BLaER1 (cell line): Measurements from ENCODE around the gene IL1RAP.

Experiments used
- H3K27ac ChIP-seq: shearing (Covaris generic); formaldehyde crosslinking; 2 replicates; pipeline ENCODE4 v1.8.1; 2022
- H3K27me3 ChIP-seq: shearing (Covaris generic); formaldehyde crosslinking; 2 replicates; pipeline ENCODE4 v1.8.1; 2022
- H3K36me3 ChIP-seq: shearing (Covaris generic); formaldehyde crosslinking; 2 replicates; pipeline ENCODE4 v1.8.1; 2022
- H3K4me1 ChIP-seq: shearing (Covaris generic); formaldehyde crosslinking; 2 replicates; pipeline ENCODE4 v1.8.1; 2022
- H3K4me2 ChIP-seq: shearing (Covaris generic); formaldehyde crosslinking; 2 replicates; pipeline ENCODE4 v1.8.1; 2022
- H3K4me3 ChIP-seq: shearing (Covaris generic); formaldehyde crosslinking; 2 replicates; pipeline ENCODE4 v1.8.1; 2022
- H3K9ac ChIP-seq: shearing (Covaris generic); formaldehyde crosslinking; 2 replicates; pipeline ENCODE4 v1.8.1; 2022
- H3K9me3 ChIP-seq: shearing (Covaris generic); formaldehyde crosslinking; 2 replicates; pipeline ENCODE4 v1.8.1; 2022
- H4K20me1 ChIP-seq: shearing (Covaris generic); formaldehyde crosslinking; 2 replicates; pipeline ENCODE4 v1.8.1; 2022
- Cebpa-rat ChIP-seq: shearing (Covaris generic); IDR thresholded peaks from 2 replicates; pipeline ENCODE4 v1.8.1; 2022

IL1RAP gene

DNA sequence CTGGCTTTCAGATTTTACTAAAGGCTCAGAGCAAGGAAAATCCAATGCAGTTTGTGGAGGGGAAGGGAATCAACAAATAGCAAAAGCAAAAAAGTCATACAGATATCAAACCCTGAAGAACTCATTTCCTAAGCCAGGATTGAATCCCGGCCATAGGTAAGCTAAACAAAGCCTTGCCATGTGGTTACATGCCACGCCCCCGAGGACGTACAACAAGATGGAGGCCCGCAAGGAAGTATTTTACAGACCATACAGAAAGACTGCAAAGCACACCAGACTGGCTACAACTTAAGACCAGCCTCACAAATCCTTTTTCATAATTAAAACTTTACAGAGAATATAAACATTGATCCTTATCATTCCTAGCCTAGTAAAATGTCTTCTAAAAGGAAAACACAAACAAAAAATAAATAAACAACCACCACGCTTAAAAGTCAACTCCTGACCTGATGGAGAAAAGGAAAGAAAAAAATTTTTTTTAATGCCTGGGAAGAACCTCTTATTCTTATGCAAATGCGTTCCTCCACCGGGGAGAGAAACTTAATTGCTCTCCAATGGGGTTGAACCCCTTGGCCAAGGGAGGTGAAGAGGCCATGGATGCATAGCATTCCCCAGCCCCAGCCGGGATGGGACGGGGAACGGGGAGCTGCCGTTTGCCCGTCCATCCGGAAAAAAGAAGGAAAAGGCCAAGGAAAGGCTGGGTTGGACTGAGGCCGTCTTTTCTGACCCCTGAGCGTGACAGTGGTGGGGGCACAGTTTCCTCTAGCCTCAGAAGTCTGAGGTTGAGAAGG is 39.3 kb downstream of the IL1RAP start:
- Histone ChIP-seq H3K4me3 (no peak overlapping the region), H3K36me3 (no peaks in the 10 kb centered on the region), H3K27ac (no peak overlapping the region)

DNA sequence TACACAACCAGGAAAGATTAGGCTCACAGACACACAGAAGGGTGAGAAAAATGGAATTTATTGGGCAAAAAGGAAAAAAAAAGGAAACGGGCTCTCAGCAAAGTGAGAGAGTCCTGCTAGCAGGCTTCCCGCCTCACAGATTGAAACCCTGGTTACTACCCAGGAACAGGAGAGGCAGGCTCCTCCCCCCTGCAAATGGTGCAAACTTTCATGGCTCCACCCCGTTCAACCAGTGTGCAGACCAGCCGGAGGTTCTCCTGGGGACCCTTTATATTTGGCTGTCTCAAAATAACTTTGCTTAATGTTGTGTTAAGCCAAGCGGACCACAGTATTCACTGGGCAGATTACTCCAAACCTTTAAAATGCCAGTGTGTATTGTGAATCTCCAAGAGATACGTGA is 40.3 kb downstream of the IL1RAP start:
- Histone ChIP-seq H4K20me1 (no peaks in the 10 kb centered on the region), H3K4me2 (peak overlapping the region; percentile 39; the same call in 1 of the 2 replicates), H3K9ac (no peak overlapping the region), H3K36me3 (no peaks in the 10 kb centered on the region), H3K9me3 (peaks cover 4% of the 10 kb centered on the region), H3K4me1 (peaks cover 6% of the 10 kb centered on the region), H3K27me3 (no peaks in the 10 kb centered on the region), H3K4me3 (no peak overlapping the region), H3K27ac (no peak overlapping the region)
- no peak for TF ChIP-seq Cebpa-rat

More for the DNA sequence above, 39.3 kb downstream of the IL1RAP start:
- Histone ChIP-seq H3K4me2 (no peak overlapping the region), H4K20me1 (no peaks in the 10 kb centered on the region), H3K9me3 (peaks cover 4% of the 10 kb centered on the region), H3K9ac (no peak overlapping the region), H3K27me3 (no peaks in the 10 kb centered on the region), H3K4me1 (peaks cover 6% of the 10 kb centered on the region)
- no peak for TF ChIP-seq Cebpa-rat

DNA sequence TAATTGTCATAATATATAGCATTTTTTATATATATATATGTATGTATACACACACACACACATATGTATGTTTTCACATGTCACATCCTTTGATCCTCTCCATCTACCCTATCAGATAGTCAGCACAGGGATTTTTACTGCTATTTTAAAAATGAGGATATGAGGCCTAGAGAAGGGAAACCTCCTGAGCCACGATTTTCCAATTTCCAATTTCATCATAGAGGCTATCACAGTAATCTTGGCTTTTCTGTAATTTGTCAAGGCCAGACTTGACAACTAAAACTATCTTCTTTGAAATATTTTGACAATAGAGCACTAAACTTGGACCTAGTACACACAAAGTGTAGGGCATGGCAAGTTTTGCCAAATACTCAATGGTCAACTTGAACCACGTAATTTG is 42.5 kb downstream of the IL1RAP start:
- Histone ChIP-seq H3K4me3 (no peak overlapping the region), H3K4me1 (peaks cover 6% of the 10 kb centered on the region), H3K36me3 (no peaks in the 10 kb centered on the region), H3K27me3 (no peaks in the 10 kb centered on the region), H4K20me1 (no peaks in the 10 kb centered on the region), H3K9me3 (peaks cover 4% of the 10 kb centered on the region), H3K9ac (no peak overlapping the region), H3K4me2 (no peak overlapping the region), H3K27ac (no peak overlapping the region)
- no peak for TF ChIP-seq Cebpa-rat

DNA sequence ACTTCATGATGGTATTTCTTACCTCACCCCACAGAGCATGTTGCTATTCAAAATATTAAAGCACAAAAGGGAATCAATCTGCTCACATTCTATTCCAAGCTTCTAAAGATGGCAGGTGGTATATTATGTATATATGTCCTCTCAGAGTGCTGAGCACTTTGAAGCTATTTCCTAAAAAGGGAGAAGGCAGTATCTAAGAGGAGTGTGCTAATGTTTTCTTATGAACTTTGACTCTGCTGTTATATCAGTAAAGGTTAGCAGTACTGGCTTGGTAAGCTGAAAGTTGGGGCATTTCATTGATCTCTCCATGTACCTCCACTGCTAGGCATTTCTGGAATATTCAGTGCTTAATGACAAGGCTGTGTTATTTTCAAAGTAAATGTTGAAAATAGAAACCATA is 43.4 kb downstream of the IL1RAP start:
- Histone ChIP-seq H3K4me1 (peaks cover 6% of the 10 kb centered on the region), H3K4me3 (no peak overlapping the region), H3K4me2 (no peak overlapping the region), H3K27ac (no peak overlapping the region), H3K27me3 (no peaks in the 10 kb centered on the region), H3K9me3 (peaks cover 4% of the 10 kb centered on the region), H3K36me3 (no peaks in the 10 kb centered on the region), H3K9ac (no peak overlapping the region), H4K20me1 (no peaks in the 10 kb centered on the region)
- TF ChIP-seq Cebpa-rat: no peak

DNA sequence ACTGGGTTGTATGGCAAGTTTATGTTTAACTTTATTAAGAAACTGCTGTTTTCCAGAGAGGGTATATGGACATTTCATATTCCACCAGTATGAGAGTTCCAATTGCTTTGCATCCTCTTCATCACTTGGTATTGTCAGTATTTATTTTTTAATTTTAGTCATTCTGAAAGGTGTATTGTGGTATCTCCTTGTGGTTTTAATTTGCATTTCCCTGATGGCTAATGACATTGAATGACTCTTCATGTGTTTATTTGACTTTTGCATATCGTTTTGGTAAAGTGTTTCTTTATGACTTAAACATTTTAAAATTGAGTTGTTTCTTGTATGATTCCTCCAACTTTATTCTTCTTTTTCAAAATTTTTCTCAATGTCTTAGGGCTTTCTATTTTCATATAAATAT is 44.4 kb downstream of the IL1RAP start:
- Histone ChIP-seq H3K27me3 (no peaks in the 10 kb centered on the region), H3K27ac (no peak overlapping the region), H3K4me1 (peaks cover 6% of the 10 kb centered on the region), H3K9me3 (peaks cover 3% of the 10 kb centered on the region), H3K36me3 (no peaks in the 10 kb centered on the region), H3K4me2 (no peak overlapping the region), H3K4me3 (no peak overlapping the region), H4K20me1 (no peaks in the 10 kb centered on the region), H3K9ac (no peak overlapping the region)
- TF ChIP-seq Cebpa-rat: no peak

DNA sequence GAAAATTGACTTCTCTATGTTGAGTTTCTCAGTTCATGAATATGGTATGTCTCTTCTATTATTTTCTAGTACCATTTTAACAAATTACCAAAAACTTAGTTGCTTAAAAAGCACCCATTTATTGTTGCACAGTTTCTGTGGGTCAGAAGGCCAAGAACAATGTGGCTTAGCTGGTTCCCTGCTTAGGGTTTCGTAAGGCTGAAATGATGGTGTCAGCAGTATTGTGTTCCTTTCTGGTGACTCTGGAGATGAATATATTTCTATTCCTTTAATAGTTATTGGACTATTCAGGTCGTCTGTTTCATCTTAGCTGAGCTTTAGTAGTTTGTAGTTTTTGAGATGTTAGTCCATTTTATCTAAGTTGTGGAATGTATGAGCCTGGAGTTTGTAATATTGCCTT is 44.9 kb downstream of the IL1RAP start:
- Histone ChIP-seq H3K36me3 (no peaks in the 10 kb centered on the region), H3K27ac (no peak overlapping the region), H3K27me3 (no peaks in the 10 kb centered on the region), H3K4me2 (no peak overlapping the region), H3K4me3 (no peak overlapping the region), H3K9me3 (no peaks in the 10 kb centered on the region), H4K20me1 (no peaks in the 10 kb centered on the region), H3K4me1 (peaks cover 6% of the 10 kb centered on the region), H3K9ac (no peak overlapping the region)
- TF ChIP-seq Cebpa-rat: no peak

DNA sequence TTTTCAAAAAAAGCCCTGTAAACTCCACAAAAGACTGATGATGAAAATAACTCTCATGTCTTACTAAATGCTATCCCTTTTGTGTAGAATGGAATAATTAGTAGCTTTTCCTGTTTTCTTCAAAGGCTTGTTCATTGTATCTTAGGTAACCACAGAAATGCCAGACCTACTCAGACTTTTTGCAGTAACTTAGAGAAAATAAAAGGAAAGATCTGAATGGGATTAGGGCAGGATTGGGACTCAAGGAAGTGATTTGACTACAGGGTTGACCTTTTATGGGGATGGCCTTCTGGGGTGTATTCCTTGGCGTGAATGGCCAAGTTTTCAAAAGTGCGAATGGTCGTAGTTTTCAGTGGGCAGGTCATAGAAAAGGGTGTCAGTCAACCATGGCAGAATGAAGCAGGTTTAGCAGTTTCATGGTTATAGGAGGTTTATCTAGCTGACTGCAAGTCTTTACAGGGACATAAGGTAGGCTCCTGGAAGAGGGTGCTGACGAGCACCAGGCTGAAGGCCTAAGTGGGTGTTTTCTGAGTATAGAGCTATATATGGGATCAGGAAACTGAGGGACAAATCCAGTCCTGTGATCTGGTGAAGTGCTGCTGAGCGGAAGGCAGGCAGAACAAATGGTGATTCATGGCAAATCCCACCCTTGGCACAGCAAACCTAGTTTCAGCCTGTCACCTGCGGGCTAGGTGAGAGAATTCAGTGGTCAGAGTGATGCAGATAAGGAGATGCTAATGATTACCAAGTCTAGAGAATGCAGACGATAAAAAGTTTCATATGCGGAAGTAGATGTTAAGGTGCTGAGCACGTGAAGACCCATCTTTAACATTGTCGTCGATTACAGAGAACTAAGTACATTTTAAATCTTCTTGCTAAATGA is 46.4 kb downstream of the IL1RAP start:
- Histone ChIP-seq H3K27ac (no peak overlapping the region), H3K36me3 (no peaks in the 10 kb centered on the region), H3K9ac (no peak overlapping the region), H3K4me1 (no peaks in the 10 kb centered on the region), H3K4me2 (no peak overlapping the region), H3K9me3 (no peaks in the 10 kb centered on the region), H3K27me3 (no peaks in the 10 kb centered on the region), H3K4me3 (no peak overlapping the region), H4K20me1 (no peaks in the 10 kb centered on the region)
- no peak for TF ChIP-seq Cebpa-rat

DNA sequence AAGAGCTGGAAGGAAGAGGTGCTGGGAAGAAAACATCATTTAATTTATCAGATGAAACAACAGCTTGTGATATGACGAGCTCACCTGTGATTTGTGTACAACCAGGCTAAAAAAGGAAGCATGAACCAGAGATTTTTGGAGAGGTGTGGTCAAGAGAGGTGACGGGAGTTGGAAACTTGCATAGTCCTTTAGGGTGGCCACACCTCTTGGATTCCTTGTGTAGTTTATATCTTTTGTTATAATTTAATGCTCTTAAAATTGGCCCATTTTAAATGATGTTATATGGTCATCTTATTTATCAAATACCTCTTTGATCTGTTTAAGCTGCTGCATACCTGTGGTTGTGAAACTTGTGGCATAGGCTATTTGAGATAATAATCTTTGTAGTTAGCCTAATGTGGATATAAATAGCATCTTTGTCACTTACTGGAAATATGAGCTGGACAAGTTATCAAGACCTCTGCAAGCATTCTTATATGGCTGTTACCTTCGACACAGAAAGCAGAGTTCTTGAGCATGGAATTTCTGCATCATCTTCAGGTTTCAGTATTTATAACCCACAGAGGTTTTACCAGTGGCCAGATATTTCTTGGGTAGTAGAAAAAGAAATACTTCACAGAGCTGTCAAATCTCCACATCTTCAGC is 49.1 kb downstream of the IL1RAP start:
- Histone ChIP-seq H3K27me3 (no peaks in the 10 kb centered on the region), H3K36me3 (no peaks in the 10 kb centered on the region), H3K9me3 (no peaks in the 10 kb centered on the region), H4K20me1 (no peaks in the 10 kb centered on the region), H3K9ac (no peak overlapping the region), H3K4me2 (no peak overlapping the region), H3K4me3 (no peak overlapping the region), H3K4me1 (peaks cover 8% of the 10 kb centered on the region; the same call in 1 of the 2 replicates), H3K27ac (no peak overlapping the region)
- TF ChIP-seq Cebpa-rat: no peak

DNA sequence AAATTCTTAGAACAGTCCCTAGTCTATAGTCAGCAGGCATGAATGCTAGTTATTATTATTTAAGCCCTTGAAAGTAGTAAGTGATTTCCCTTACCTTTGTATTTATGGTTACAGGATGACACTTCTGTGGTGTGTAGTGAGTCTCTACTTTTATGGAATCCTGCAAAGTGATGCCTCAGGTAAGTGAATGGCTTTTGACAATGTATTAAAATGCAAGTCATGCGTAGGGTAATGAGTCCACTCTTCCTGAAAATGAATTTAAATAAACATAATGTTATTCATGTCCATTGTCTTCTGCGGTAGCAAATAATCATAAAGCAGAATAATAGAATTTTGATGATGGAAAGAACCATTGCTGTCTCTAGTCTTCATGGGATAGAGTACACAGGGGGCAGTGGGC is 50.3 kb downstream of the IL1RAP start:
- Histone ChIP-seq H3K9ac (no peak overlapping the region), H3K27ac (no peak overlapping the region), H4K20me1 (no peaks in the 10 kb centered on the region), H3K9me3 (no peaks in the 10 kb centered on the region), H3K36me3 (no peaks in the 10 kb centered on the region), H3K4me3 (no peak overlapping the region), H3K4me2 (no peak overlapping the region), H3K4me1 (peaks cover 8% of the 10 kb centered on the region; the same call in 1 of the 2 replicates), H3K27me3 (no peaks in the 10 kb centered on the region)
- no peak for TF ChIP-seq Cebpa-rat
